Colonic mucosa (tissue), 4 donors: ENCODE data around the gene CDKN2D. TPM values are rescaled to one million over a fixed set of nuclear protein-coding genes. Genes with fewer than 3 reads are reported as not detected.
"Not testable (repeated sequence)": the region's sequence is repeated elsewhere in the genome, so short reads cannot be mapped to it uniquely, and the experiment has no call there.

Experiments used
- DNase-seq: peaks from one replicate; pipeline ENCODE4 v3.0.0-alpha.2; 2020
- H3K27ac ChIP-seq: fragments of 200-600 bp; one replicate; pipeline ENCODE4 v1.8.0; 2021
- H3K27me3 ChIP-seq: fragments of 200-600 bp; one replicate; pipeline ENCODE4 v1.8.0; 2021
- H3K36me3 ChIP-seq: fragments of 200-600 bp; one replicate; pipeline ENCODE4 v1.8.0; 2021
- H3K4me1 ChIP-seq: fragments of 200-600 bp; one replicate; pipeline ENCODE4 v1.8.0; 2021; ENCODE audit warnings: mild to moderate bottlenecking
- H3K4me3 ChIP-seq: fragments of 200-600 bp; one replicate; pipeline ENCODE4 v1.8.0; 2021
- H3K9ac ChIP-seq, 2 donors: one replicate each; pipeline ENCODE4 v1.7.0; 2013; ENCODE audit warnings: control low read depth in 2 of 2, low read depth in 2 of 2, low read length in 2 of 2
- H3K9me3 ChIP-seq: fragments of 200-600 bp; one replicate; pipeline ENCODE4 v1.8.0; 2021
- intact Hi-C: fragments of 100-400 bp; cut with DNase I; formaldehyde crosslinking; loops from one replicate; pipeline ENCODE4 v1.14.1; 2022
- total RNA-seq, 2 donors: library from RNA; stranded (reverse); fragmentation: NEBNext Ultra II Directional in 1 of 2; extraction: Animal tissue kit (Norgen Biotek cat#: 25700) in 1 of 2; gene quantifications; one replicate each; pipeline ENCODE4 v1.2.1, GENCODE V29; 2021
- TF ChIP-seq, protein P1 (sequence below): fragments of 200-600 bp; IDR thresholded peaks from one replicate; pipeline ENCODE4 v1.8.0; 2022; ENCODE audit warnings: antibody characterized with exemption, mild to moderate bottlenecking
- donor health status: healthy.
- donor health status: DM: no; HTN: no; CAD: no.
- donor health status: DM: no; HTN: no; CAD: no.

The CDKN2D gene
- total RNA-seq, 2 donors from 2014 or later = 11.1 to 13.4 TPM

- intact Hi-C loops = loop anchor here (10.0 kb wide), 1 partner anchor 90 kb away; no protein-coding TSS in a partner anchor
- DNase-seq = no peak
- H3K9ac ChIP-seq = no peak overlapping the region
Observed at GRCh38 chr19:10575011-10575716, 6.4 kb upstream of the CDKN2D start.

GRCh38 chr19:10574462-10574861 is 5.7 kb upstream of the CDKN2D start:
- no peaks in the 10 kb centered on the region for H3K9me3 ChIP-seq
- no peak overlapping the region for H3K9ac ChIP-seq
- no peak overlapping the region for H3K4me3 ChIP-seq
- H3K27me3 ChIP-seq = no peaks in the 10 kb centered on the region
- intact Hi-C loops = loop anchor here (10.0 kb wide), 1 partner anchor 90 kb away; no protein-coding TSS in a partner anchor
- DNase-seq = no peak
- peaks cover 4% of the 10 kb centered on the region for H3K4me1 ChIP-seq
- no peaks in the 10 kb centered on the region for H3K36me3 ChIP-seq
- TF ChIP-seq, protein P1, sequence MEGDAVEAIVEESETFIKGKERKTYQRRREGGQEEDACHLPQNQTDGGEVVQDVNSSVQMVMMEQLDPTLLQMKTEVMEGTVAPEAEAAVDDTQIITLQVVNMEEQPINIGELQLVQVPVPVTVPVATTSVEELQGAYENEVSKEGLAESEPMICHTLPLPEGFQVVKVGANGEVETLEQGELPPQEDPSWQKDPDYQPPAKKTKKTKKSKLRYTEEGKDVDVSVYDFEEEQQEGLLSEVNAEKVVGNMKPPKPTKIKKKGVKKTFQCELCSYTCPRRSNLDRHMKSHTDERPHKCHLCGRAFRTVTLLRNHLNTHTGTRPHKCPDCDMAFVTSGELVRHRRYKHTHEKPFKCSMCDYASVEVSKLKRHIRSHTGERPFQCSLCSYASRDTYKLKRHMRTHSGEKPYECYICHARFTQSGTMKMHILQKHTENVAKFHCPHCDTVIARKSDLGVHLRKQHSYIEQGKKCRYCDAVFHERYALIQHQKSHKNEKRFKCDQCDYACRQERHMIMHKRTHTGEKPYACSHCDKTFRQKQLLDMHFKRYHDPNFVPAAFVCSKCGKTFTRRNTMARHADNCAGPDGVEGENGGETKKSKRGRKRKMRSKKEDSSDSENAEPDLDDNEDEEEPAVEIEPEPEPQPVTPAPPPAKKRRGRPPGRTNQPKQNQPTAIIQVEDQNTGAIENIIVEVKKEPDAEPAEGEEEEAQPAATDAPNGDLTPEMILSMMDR = no peak
- no peak overlapping the region for H3K27ac ChIP-seq

More at GRCh38 chr19:10575011-10575716, 6.4 kb upstream of the CDKN2D start:
- H3K27ac ChIP-seq = no peak overlapping the region
- H3K9me3 ChIP-seq = no peaks in the 10 kb centered on the region
- TF ChIP-seq, protein P1 = no peak
- H3K4me3 ChIP-seq = no peak overlapping the region
- H3K36me3 ChIP-seq = no peaks in the 10 kb centered on the region
- no peaks in the 10 kb centered on the region for H3K27me3 ChIP-seq
- no peaks in the 10 kb centered on the region for H3K4me1 ChIP-seq

DNA sequence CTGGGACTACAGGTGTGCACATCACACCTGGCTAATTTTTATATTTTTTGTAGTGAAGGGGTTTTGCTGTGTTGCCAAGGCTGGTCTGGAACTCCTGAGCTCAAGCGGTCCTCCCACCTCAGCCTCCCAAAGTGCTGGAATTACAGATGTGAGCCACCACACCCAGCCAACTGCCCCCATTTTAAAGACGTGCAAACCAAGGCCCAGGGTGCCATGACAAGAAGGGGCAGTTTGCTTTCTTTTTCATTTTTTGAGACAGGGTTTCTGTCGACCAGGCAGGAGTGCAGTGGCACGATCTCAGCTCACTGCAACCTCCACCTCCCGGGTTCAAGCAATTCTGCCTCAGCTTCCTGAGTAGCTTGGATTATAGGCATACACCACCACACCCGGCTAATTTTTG is 5.0 kb upstream of the CDKN2D start:
- not testable (repeated sequence) for H3K27me3 ChIP-seq, H3K9me3 ChIP-seq, H3K36me3 ChIP-seq, H3K4me3 ChIP-seq, H3K4me1 ChIP-seq, H3K27ac ChIP-seq, DNase-seq, H3K9ac ChIP-seq
- intact Hi-C loops = loop anchor here (2.0 to 10.0 kb wide), 2 partner anchors 33 to 89 kb away; no protein-coding TSS in a partner anchor

GRCh38 chr19:10568062-10568825 is 535 bp downstream of the CDKN2D start:
- Histone ChIP-seq H3K9ac (peak overlapping the region; percentile 64 to 74), H3K27me3 (no peaks in the 10 kb centered on the region), H3K4me1 (peaks cover 14% of the 10 kb centered on the region), H3K36me3 (no peaks in the 10 kb centered on the region), H3K4me3 (peak overlapping the region; percentile 70), H3K27ac (peak overlapping the region; percentile 84), H3K9me3 (no peaks in the 10 kb centered on the region)
- intact Hi-C loops = no loop called here
- TF ChIP-seq, protein P1 = no peak
- peak; percentile 62 for DNase-seq

DNA sequence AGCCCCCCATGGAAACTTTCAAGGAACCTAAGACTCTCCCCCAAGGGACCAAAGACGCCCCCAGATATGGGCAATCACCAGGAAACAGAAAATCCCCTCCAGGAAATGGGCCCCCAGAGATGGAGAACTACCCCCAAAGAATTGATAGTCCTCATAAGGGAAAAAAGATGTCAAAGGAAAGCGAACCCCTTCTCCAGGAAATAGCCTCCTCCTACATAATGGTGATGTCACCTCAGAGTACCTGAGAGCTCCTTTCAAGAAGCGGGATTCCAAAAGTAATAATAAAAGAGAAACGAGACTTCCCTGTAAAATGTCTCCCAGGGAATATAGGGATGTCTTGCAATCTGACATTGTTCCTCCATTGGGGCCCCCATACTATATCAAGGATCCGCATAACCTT is 1.1 kb downstream of the CDKN2D start:
- TF ChIP-seq, protein P1 = no peak
- intact Hi-C loops = no loop called here
- peak overlapping the region; percentile 84 for H3K27ac ChIP-seq
- H3K36me3 ChIP-seq = no peaks in the 10 kb centered on the region
- DNase-seq = no peak
- peak overlapping the region; percentile 70 for H3K4me3 ChIP-seq
- peak overlapping the region; percentile 64 to 74 for H3K9ac ChIP-seq
- H3K4me1 ChIP-seq = peaks cover 14% of the 10 kb centered on the region
- H3K9me3 ChIP-seq = no peaks in the 10 kb centered on the region
- H3K27me3 ChIP-seq = no peaks in the 10 kb centered on the region
